Fibroblast of lung (primary cell): ENCODE results near the gene INHBE.

Experiments used
- CTCF ChIP-seq, 2 donors: IDR thresholded peaks in 1 of 2; conservative IDR thresholded peaks in 1 of 2; 1 replicate in 1 of 2; 2 replicates in 1 of 2; pipeline ENCODE4 v1.5.1; 2011 to 2012; ENCODE audit warnings: low read length in 2 of 2, control low read depth in 1 of 2, inconsistent platforms in 1 of 2, low read depth in 1 of 2, mild to moderate bottlenecking in 1 of 2
- EZH2 ChIP-seq: IDR thresholded peaks from 2 replicates; pipeline ENCODE4 v1.5.1; 2012; ENCODE audit warnings: low read length, control low read depth, mild to moderate bottlenecking; ENCODE audit errors: missing control alignments

GRCh38 chr12:57461276-57461916 lies 6.3 kb downstream of the INHBE start:
- TF ChIP-seq CTCF (conservative IDR thresholded peaks at IDR 0.05 in 1 of 2, IDR thresholded peaks at IDR 0.05 in 1 of 2; ENCODE audit: low read depth in 1 of 2, low read length in 2 of 2): no peak
- no peak for TF ChIP-seq EZH2
